Fibroblast of lung (primary cell): ENCODE measurements around the gene BRD7.

Experiments
- EZH2 ChIP-seq: IDR thresholded peaks from 2 replicates; pipeline ENCODE4 v1.5.1; 2012; ENCODE audit warnings: low read length, control low read depth, mild to moderate bottlenecking; ENCODE audit errors: missing control alignments
- TF ChIP-seq, protein P1 (sequence below), 2 donors: IDR thresholded peaks in 1 of 2; conservative IDR thresholded peaks in 1 of 2; 1 replicate in 1 of 2; 2 replicates in 1 of 2; pipeline ENCODE4 v1.5.1; 2011 to 2012; ENCODE audit warnings: low read length in 2 of 2, control low read depth in 1 of 2, inconsistent platforms in 1 of 2, low read depth in 1 of 2, mild to moderate bottlenecking in 1 of 2

DNA sequence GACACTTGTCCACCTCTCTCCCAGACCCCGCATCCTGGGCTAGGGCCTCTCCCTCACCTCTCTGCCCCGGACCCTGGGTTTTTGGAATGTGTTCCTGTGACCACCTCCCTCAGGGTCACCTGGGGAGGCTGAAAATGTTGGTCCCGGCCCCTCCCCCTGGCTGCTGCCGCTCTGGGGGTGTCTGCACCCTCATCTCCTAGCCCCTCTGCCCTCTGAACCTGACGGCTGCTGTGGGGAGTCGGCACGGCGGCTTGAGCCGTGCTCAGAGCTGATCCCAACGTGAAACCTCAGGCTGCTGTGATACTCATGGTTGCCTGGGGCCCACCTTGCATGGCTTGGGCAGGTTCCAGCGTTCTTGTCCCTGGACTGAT is 59.6 kb downstream of the BRD7 start:
- TF ChIP-seq, protein P1, sequence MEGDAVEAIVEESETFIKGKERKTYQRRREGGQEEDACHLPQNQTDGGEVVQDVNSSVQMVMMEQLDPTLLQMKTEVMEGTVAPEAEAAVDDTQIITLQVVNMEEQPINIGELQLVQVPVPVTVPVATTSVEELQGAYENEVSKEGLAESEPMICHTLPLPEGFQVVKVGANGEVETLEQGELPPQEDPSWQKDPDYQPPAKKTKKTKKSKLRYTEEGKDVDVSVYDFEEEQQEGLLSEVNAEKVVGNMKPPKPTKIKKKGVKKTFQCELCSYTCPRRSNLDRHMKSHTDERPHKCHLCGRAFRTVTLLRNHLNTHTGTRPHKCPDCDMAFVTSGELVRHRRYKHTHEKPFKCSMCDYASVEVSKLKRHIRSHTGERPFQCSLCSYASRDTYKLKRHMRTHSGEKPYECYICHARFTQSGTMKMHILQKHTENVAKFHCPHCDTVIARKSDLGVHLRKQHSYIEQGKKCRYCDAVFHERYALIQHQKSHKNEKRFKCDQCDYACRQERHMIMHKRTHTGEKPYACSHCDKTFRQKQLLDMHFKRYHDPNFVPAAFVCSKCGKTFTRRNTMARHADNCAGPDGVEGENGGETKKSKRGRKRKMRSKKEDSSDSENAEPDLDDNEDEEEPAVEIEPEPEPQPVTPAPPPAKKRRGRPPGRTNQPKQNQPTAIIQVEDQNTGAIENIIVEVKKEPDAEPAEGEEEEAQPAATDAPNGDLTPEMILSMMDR (conservative IDR thresholded peaks at IDR 0.05 in 1 of 2, IDR thresholded peaks at IDR 0.05 in 1 of 2; ENCODE audit: low read depth in 1 of 2, low read length in 2 of 2) = no peak
- no peak for TF ChIP-seq EZH2
